Activated T-cell treated with anti-CD3 and anti-CD28 coated beads for 48 hours (primary cell): Measurements from ENCODE around the gene CDH23.

ENCODE experiments used
- DNase-seq: peaks from one replicate; pipeline ENCODE4 v3.0.0-alpha.2; 2020; ENCODE audit warnings: low read depth

The CDH23 gene

DNA sequence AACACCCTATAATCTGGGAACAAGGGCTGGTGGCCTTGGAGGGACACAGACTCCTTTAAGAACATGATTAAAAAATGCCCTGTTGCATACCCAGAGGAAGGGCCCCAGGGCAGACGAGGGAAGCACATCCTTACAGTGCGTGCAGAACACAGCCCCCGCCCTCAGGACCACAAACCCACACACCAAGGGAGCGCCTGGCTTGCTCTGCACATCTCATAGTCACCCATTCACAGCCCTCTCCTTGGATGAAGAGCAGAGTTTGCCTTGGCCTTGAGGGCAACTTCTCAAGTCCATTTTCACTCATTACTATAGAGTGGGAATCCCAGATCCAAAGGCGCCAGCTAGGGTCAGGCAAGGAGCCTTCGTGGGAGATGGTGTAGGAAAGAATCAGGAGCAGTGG, 382.9 kb downstream of the CDH23 start:
- DNase-seq: no peak

DNA sequence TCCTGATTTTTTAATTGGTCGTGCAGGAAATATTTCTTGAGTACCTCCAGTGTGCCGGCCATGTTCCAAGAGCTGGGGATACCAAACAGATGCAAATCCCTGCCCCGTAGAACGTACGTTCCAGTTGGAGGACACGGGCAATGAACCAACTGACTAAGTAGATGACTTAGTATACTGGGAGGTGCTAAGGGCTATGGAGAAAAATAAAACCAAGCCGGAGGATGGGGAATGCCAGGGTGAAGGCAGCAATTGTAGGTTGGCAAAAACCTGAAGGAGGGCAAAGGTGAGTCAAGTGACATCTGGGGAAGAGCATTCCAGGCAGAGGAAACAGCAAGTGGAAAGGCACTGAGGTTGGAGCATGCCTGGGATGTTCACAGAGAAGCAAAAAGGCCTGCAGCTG, 383.4 kb downstream of the CDH23 start:
- DNase-seq: no peak

GRCh38 chr10:71780719-71781118, 384.0 kb downstream of the CDH23 start:
- no peak for DNase-seq

DNA sequence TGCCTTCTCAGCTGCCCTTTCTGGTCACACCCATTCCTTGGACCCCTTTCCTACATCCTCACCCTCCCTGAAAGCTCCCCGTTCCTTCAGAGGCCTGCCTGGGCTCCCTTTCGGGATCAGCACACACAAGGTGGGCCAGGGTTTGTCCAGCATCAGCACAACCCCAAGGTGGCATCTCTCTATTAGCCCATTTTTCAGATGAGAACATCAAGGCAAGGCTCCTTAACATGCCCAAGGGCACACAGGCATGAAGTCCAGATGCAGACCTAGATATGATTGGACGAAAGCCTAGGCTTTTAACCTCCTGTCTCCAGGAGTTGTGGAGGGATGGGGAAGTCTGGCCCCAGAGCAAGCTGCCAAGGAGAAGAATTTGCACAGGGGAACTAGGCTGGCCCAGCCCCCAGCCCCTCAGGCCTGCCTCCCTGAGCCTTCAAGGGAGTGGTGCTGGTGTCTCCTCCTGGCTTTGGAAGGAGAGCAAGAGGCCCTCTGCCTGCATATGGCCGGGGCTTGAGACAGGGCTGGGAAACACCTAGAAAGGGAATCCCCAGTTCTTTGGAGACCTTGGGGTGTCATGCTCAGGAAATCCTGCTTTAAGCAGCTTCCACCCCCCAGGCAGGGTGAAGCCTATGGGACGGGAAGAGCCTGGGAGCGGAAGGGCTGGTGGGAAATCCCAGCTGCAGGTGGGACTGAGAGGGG, 385.6 kb downstream of the CDH23 start:
- no peak for DNase-seq

DNA sequence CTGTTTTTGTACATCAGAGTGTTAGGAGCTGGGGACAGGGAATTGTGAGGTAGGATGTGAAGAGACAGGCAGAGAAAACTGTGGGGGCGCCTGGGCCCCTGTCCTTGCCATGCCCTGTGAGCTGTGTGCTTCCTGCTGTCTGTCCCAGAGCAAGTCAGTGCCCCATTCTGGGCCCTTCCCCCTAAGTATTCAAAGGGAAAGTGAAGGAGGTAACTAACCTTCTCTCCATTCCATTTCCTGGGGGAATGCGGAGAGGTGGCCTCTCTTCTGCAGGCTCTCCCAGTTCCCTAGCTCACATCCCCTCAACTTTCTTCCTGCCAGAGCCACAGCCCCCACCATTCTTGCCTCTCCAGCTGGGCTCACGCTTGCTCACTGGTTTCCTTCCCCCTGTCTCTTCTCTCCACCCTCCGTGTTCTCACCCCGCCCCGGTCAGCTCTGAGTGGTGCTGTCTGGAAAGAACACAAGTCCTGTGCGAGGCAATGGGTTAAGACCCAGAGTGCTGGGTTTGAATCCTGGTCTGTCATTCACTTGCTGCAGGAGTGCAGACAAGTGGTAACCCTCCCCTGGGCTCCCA, 386.3 kb downstream of the CDH23 start:
- no peak for DNase-seq

DNA sequence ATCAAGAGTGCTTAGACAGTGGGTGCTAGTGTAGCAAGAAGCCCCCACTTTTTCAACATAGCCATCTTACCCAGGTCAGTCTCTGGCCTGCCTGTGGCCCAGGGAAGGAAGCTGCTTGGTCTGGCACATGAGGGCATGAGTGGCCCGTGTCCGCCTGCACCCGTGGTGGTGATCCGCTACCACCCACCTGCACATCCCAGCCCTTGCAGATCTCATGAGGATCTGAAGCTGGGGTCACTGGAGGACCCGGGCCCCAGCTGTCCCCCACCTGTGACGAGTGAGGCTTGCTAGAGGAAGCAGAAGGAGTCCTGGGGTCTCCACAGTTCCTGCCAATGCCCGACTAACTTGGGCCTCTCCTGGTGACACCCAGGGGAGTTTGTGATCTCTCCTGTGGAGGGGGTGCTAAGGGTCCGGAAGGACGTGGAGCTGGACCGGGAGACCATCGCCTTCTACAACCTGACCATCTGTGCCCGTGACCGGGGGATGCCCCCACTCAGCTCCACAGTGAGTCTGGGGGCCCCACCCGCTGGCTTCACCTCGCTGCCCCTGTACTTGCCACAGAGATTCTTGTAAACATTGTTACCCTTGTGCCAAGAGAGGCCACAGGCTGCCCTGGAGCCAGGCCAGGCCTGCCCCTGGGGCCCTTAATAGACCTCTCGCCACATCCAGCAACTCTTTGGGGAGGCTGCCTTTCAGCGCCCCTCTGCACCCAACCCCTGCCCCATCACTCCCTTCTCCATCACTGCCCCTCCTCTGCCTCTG, 387.4 kb downstream of the CDH23 start:
- no peak for DNase-seq

DNA sequence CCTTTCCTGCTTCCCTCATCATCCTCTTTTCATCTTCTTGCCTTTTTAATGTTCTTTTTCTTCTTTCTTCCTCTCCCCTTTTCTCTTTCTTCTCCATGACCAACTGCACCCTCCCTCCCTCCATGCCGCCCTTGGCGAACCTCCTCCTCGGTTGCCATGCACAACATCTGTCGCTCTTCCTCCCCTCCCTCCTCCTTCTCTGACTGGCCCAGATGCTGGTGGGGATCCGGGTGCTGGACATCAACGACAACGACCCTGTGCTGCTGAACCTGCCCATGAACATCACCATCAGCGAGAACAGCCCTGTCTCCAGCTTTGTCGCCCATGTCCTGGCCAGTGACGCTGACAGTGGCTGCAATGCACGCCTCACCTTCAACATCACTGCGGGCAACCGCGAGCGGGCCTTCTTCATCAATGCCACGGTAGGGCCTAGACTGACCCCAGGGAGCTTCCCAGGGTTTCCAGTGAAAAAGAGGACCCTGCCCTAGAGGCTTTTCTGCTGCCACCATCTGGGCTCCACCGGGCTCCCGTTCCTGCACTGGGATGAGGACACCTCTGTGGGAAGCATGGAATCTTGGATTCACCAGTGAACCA, 388.1 kb downstream of the CDH23 start:
- no peak for DNase-seq

DNA sequence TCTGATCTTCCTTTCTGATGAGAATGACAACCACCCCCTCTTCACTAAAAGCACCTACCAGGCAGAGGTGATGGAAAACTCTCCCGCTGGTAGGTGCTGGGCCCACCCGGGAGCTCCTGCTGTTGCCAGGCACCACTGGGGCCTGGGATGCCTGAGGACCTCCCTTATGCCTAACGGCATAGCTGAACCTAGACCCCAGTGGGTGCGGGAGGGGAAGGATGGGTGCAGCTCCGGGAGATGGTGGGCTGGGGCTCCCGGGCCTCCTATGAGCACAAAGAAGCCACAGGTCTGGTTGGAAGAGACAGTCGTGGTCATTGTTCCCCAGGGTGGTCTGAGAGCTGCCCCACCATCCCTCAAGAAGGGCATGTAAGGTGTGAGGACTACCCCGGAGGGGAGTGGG, 392.2 kb downstream of the CDH23 start:
- DNase-seq: no peak

GRCh38 chr10:71789871-71790270, 393.2 kb downstream of the CDH23 start:
- DNase-seq: no peak

DNA sequence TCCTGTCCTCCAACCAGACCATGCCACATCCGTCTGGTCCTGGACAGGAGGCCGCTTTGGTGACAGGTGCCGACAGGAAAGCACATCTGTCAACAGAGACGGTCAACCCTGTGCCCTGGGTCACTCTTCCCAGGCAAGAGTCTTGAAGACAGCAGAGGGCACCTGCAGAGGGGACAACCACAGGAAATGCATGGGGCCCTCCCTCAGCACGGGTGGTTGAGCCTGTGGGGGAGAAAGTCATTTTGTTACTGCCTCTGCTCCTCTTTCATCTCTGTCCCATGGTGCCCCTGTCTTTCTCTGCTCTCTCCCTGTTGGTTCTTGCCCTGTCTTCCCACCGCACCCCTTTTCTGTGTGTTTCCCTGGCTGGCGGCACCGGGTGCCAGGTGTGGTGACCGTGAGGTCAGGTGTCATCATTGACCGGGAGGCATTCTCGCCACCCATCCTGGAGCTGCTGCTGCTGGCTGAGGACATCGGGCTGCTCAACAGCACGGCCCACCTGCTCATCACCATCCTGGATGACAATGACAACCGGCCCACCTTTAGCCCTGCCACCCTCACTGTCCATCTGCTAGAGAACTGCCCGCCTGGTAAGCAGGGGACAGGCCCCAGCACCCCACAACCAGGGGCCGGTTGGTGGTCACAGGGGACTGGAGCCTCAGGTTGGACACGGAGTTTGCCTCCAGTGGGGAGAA, 394.2 kb downstream of the CDH23 start:
- no peak for DNase-seq

DNA sequence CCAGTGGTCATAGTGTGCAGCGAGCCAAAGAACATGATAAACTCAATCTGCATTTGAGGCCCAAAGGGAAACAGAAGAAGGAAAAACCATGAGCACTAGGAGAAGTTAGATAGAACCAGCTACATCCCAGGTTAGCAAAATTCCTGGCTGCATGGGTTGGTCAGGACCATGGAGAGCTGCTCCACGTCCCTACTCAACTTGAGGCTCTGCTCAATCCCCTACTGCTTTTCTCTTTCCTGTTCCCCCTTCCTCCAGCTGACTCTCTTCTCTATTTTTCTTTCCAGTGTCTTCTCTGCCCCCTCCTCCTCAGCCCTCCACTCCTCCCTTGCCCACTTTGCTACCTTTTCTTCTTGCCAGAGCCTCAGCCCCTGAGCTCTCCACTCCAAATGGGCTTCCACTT, 398.5 kb downstream of the CDH23 start:
- no peak for DNase-seq

DNA sequence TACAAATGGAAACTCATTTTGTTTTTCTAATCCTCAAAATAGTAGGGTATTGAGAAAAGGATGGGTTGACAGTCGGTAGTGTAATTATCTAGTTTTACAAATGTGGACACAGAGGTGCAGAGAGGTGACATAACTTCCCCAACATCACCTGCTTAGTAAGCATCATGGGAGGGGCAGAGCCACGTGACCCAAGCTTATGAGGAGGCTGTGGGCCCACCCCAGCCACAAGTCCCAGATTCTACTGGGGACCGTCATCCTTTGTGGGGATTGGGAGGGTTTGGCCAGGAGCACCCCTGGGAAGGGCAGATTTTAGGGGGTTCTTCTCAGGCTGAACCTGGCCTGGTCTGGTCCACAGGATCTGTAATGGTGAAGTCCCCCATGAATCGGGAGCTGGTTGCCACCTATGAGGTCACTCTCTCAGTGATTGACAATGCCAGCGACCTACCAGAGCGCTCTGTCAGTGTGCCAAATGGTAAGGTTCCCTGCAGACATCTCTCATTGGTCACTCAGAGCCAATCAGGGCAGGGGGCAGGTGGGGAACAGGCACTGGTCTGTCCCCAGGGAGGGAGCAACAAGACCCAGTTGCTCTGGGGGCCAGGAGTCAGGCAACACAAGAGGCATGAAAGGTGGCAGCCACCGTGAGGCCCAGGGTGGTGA, 400.2 kb downstream of the CDH23 start:
- no peak for DNase-seq

DNA sequence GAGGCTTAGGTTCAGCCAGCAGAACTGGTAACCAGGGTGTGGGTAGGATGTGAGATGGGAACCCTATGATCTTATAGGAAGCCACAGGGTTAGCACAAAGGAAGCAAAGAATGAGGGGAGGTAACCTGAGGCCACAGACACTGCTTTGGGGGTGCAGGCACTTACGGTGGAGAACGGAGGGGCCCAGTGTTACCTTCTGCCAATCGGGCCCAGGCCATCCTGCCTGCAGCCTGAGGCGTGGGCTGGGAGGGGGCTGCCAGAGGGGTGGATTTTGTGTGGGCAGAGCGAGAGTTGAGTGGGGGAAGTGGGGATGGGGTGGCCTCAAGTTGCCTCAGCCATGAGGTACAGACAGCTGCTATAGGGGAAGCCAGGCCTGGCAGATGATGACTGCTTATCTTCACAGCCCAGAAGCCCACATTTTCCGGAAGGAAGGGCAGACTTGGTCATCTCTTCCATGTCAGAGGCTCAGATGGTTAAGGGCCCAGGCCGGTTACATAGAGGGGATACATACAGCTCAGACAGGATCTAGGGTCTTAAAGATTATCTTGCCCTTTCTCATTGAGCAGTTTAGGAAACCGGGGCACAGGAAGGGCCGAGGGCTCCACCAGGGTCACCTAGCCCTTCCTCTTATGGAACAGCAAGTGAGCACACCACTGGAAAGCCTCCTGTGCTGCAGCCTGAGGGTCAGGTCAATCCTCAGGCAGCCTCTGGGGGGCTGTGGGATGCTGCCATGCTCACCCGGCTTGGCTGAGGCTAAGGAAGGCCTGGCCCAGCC, 401.0 kb downstream of the CDH23 start:
- DNase-seq: no peak

DNA sequence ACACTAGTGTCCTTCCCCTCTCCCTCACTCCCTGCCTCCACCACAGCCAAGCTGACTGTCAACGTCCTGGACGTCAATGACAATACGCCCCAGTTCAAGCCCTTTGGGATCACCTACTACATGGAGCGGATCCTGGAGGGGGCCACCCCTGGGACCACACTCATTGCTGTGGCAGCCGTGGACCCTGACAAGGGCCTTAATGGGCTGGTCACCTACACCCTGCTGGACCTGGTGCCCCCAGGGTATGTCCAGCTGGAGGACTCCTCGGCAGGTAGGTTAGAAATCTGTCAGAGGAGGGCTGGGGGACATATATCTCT, 401.5 kb downstream of the CDH23 start:
- no peak for DNase-seq

DNA sequence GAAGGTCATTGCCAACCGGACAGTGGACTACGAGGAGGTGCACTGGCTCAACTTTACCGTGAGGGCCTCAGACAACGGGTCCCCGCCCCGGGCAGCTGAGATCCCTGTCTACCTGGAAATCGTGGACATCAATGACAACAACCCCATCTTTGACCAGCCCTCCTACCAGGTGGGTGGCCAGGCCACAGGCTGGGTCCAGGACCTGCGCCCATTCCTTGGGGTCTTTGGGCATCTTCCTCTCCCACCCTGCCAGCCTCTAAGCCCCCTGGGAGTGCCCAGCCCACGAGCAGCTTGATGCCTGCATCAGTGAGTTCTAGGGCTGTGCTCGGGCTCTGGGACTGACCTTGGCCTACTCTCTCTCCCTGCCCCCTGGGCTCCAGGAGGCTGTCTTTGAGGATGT, 402.4 kb downstream of the CDH23 start:
- no peak for DNase-seq

GRCh38 chr10:71799608-71800453, 403.1 kb downstream of the CDH23 start:
- no peak for DNase-seq

DNA sequence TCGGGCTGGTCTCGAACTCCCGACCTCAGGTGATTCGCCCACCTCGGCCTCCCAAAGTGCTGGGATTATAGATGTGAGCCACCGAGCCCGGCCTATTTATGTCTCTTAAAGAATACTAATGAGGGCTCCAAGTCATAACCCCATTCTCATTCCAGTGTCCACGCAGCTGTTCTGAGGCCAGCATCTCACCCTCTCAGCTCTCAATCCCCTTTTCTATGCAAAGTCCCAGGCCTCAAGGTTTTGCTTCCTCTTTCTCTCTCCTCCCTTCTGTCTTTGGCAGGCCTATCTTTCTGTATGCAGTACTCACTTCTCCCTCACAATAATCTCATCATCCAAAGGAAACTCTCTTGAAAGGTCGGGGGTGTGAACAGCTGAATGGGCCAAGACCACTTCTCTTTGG, 404.6 kb downstream of the CDH23 start:
- no peak for DNase-seq

GRCh38 chr10:71802235-71802634, 405.5 kb downstream of the CDH23 start:
- no peak for DNase-seq

DNA sequence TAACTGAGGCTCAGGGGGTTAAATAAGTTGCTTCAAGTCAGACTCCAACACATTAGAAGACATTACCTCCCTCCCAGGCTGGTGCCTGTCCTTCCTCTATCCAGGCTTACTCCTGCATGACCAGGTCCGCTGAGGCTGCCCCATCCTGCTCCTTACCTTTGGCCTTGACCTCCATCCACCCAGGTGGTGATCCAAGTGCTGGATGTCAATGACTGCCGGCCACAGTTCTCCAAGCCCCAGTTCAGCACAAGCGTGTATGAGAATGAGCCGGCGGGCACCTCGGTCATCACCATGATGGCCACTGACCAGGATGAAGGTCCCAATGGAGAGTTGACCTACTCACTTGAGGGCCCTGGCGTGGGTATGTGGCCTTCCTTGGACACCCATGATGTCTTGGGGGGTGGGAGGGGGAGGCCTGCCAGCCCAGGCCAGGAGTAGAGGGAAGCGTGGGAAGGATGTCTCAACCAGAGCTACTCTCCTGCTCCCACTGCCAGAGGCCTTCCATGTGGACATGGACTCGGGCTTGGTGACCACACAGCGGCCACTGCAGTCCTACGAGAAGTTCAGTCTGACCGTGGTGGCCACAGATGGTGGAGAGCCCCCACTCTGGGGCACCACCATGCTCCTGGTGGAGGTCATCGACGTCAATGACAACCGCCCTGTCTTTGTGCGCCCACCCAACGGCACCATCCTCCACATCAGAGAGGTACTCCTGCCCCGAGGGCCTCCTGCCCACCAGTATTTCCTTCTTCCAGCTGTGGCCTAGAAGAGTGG, 406.2 kb downstream of the CDH23 start:
- DNase-seq: no peak

DNA sequence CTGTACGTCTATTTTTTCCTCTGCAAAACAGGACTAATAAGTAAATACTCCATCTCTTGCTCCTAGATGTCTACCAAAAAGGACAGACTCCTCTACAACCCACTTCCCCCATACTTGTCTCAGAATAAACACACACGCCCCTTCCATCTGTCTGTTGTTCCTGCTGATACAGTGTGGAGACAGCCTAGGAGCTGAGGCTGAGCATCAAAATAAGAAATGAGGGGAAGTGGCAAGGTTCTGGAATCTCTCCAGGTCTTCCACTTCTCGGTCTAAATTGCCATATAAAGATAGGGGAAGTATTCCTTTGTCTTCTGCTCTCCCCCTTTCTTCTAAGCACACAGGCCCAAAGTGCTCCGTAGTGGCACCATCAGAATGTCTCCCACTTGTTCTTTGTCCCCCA, 407.4 kb downstream of the CDH23 start:
- no peak for DNase-seq
